Stomach (tissue), 9 donors: ENCODE results near the gene DRAM1. TPM values are rescaled to one million over a fixed set of nuclear protein-coding genes. Genes with fewer than 3 reads are reported as not detected.
"Not testable (repeated sequence)": the region's sequence is repeated elsewhere in the genome, so short reads cannot be mapped to it uniquely, and the experiment has no call there.

ENCODE experiments used
- DNase-seq, 2 donors: peaks; one replicate each; pipeline versions ENCODE4 v3.0.0 to v3.0.0-alpha.2; 2013 to 2019
- H3K27ac ChIP-seq, 5 donors: fragments of 200-600 bp in 4 of 5; sonication (generic) in 4 of 5; one replicate each; pipeline ENCODE4 v1.5.1; 2013 to 2019; ENCODE audit warnings: mild to moderate bottlenecking in 1 of 5, moderate library complexity in 1 of 5
- H3K27me3 ChIP-seq, 3 donors: fragments of 200-600 bp; sonication (generic); one replicate each; pipeline ENCODE4 v1.5.1; 2017 to 2019; ENCODE audit warnings: mixed run types in 1 of 3
- H3K36me3 ChIP-seq, 4 donors: fragments of 200-600 bp; sonication (generic); 1 replicate in 3 of 4; 2 replicates in 1 of 4; pipeline ENCODE4 v1.5.1; 2016 to 2019
- H3K4me1 ChIP-seq, 4 donors: fragments of 200-600 bp; sonication (generic); one replicate each; pipeline ENCODE4 v1.5.1; 2016 to 2019
- H3K4me3 ChIP-seq, 4 donors: fragments of 200-600 bp; sonication (generic) in 3 of 4; one replicate each; pipeline ENCODE4 v1.5.1; 2016 to 2019; ENCODE audit warnings: mild to moderate bottlenecking in 1 of 4
- H3K9me3 ChIP-seq, 4 donors: fragments of 200-600 bp; sonication (generic); one replicate each; pipeline ENCODE4 v1.5.1; 2016 to 2019
- CTCF ChIP-seq, 7 experiments: fragments of 450-650 bp in 4 of 7; fragments of 200-600 bp in 3 of 7; sonication (generic) in 3 of 7; IDR thresholded peaks; one replicate each; pipeline ENCODE4 v1.5.1; 2016 to 2019; ENCODE audit warnings: antibody characterized with exemption in 7 of 7, control low read depth in 2 of 7, mild to moderate bottlenecking in 1 of 7
- EP300 ChIP-seq: sonication (generic); formaldehyde crosslinking; IDR thresholded peaks from one replicate; pipeline ENCODE4 v1.6.1; 2017; ENCODE audit warnings: antibody characterized with exemption
- POLR2A ChIP-seq, 4 donors: fragments of 450-650 bp; IDR thresholded peaks; one replicate each; pipeline ENCODE4 v1.6.1; 2016; ENCODE audit warnings: antibody characterized with exemption in 4 of 4, control low read depth in 2 of 4, mild to moderate bottlenecking in 1 of 4, moderate library complexity in 1 of 4
- POLR2AphosphoS5 ChIP-seq, 3 donors: sonication (generic); formaldehyde crosslinking; IDR thresholded peaks; one replicate each; pipeline ENCODE4 v1.6.1; 2016; ENCODE audit warnings: antibody characterized with exemption in 3 of 3
- WGBS, 5 donors: extraction: QIAGEN DNeasy Blood & Tissue Kit in 3 of 5; methylation state at CpG; one replicate each; pipeline versions ENCODE4 v1.1.5 to v1.1.7; 2013 to 2018; 5-methylcytosine and 5-hydroxymethylcytosine counted together
- intact Hi-C: fragments of 100-400 bp; cut with DNase I; formaldehyde crosslinking; loops from one replicate; pipeline ENCODE4 v1.15.1; 2023; ENCODE audit warnings: low total_unique reads
- polyA plus RNA-seq, 3 donors: library from polyadenylated mRNA; stranded (reverse); fragments of 200-250 nt; gene quantifications; one replicate each; pipeline ENCODE4 v1.2.3, GENCODE V29; 2013
- total RNA-seq, 5 donors: library from RNA; depleted of rRNA; stranded (reverse); fragments of >200 nt; gene quantifications; one replicate each; pipeline versions ENCODE4 v1.1.0 to v1.2.3, GENCODE V29; 2014 to 2016
- donor health status: healthy with polysubstance abuse.
- donor health status: Bipolar disorder and iron deficiency.
- donor health status: healthy.

DRAM1 gene
- total and polyA plus RNA-seq, 8 donors, result 0.89 to 71.8 (median 13.6) TPM

- H3K27ac ChIP-seq, result peak overlapping the region in 1 of 5 donors; percentile 14
- intact Hi-C loops, result no loop called here
- H3K27me3 ChIP-seq, result no peaks in the 10 kb centered on the region
- peaks cover 0 to 18% (median 8%) of the 10 kb centered on the region in 4 donors for H3K4me1 ChIP-seq
- no peak for TF ChIP-seq EP300
- no peak for TF ChIP-seq CTCF (IDR thresholded peaks at IDR 0.05)
- TF ChIP-seq POLR2A (IDR thresholded peaks at IDR 0.05), result no peak
- TF ChIP-seq POLR2AphosphoS5 (IDR thresholded peaks at IDR 0.05), result no peak
- no peaks in the 10 kb centered on the region for H3K36me3 ChIP-seq
- no peak overlapping the region for H3K4me3 ChIP-seq
- no peaks in the 10 kb centered on the region for H3K9me3 ChIP-seq
- no peak for DNase-seq
- WGBS, 5 donors, result 55 to 83% (median 77%) methylated on average over 1 of the region's 1 CpG
These were observed 20.3 kb upstream of the DRAM1 start for GRCh38 chr12:101857043-101857558.

- no peaks in the 10 kb centered on the region for H3K9me3 ChIP-seq
- H3K27me3 ChIP-seq, result no peaks in the 10 kb centered on the region
- no peak overlapping the region for H3K4me3 ChIP-seq
- no peak overlapping the region for H3K27ac ChIP-seq
- no peak for TF ChIP-seq CTCF (IDR thresholded peaks at IDR 0.05)
- no peak for TF ChIP-seq POLR2A (IDR thresholded peaks at IDR 0.05)
- TF ChIP-seq POLR2AphosphoS5 (IDR thresholded peaks at IDR 0.05), result no peak
- no peak for TF ChIP-seq EP300
- intact Hi-C loops, result no loop called here
- no peaks in the 10 kb centered on the region for H3K36me3 ChIP-seq
- 89 to 94% (median 90%) methylated on average over 3 of the region's 3 CpGs for WGBS, 5 donors
- DNase-seq, result no peak
- H3K4me1 ChIP-seq, result peaks cover 0 to 18% (median 8%) of the 10 kb centered on the region in 4 donors
These were observed 19.0 kb upstream of the DRAM1 start for GRCh38 chr12:101858361-101858760.

- no peak for DNase-seq
- no peaks in the 10 kb centered on the region for H3K9me3 ChIP-seq
- H3K27ac ChIP-seq, result no peak overlapping the region
- intact Hi-C loops, result no loop called here
- TF ChIP-seq POLR2AphosphoS5 (IDR thresholded peaks at IDR 0.05) (no peak), EP300 (no peak), POLR2A (IDR thresholded peaks at IDR 0.05) (no peak), CTCF (IDR thresholded peaks at IDR 0.05) (no peak)
- no peaks in the 10 kb centered on the region for H3K36me3 ChIP-seq
- H3K4me1 ChIP-seq, result peaks cover 0 to 17% (median 7%) of the 10 kb centered on the region in 4 donors
- no peak overlapping the region for H3K4me3 ChIP-seq
- no peaks in the 10 kb centered on the region for H3K27me3 ChIP-seq
These were observed 17.4 kb upstream of the DRAM1 start for GRCh38 chr12:101859664-101860607.

GRCh38 chr12:101861688-101862087 lies 15.7 kb upstream of the DRAM1 start:
- H3K36me3 ChIP-seq, intact Hi-C loops, H3K9me3 ChIP-seq, H3K4me1 ChIP-seq, H3K27ac ChIP-seq, H3K4me3 ChIP-seq, H3K27me3 ChIP-seq: not testable (repeated sequence)
- DNase-seq, result peak in 1 of 2 donors; percentile 31
- WGBS, 5 donors, result 63 to 88% (median 79%) methylated on average over 2 of the region's 2 CpGs

- TF ChIP-seq POLR2AphosphoS5 (IDR thresholded peaks at IDR 0.05) (no peak), CTCF (IDR thresholded peaks at IDR 0.05) (no peak), POLR2A (IDR thresholded peaks at IDR 0.05) (no peak), EP300 (no peak)
- intact Hi-C loops, result no loop called here
- no peaks in the 10 kb centered on the region for H3K36me3 ChIP-seq
- WGBS, 5 donors, result 94 to 96% (median 95%) methylated on average over 2 of the region's 2 CpGs
- no peak overlapping the region for H3K4me3 ChIP-seq
- DNase-seq, result no peak
- no peak overlapping the region for H3K27ac ChIP-seq
- H3K4me1 ChIP-seq, result peaks cover 0 to 4% (median 0%) of the 10 kb centered on the region in 4 donors
- no peaks in the 10 kb centered on the region for H3K27me3 ChIP-seq
- H3K9me3 ChIP-seq, result peaks cover 0 to 5% (median 0%) of the 10 kb centered on the region in 4 donors
These were observed 15.1 kb upstream of the DRAM1 start for GRCh38 chr12:101862245-101862644.
